ENCODE data around the gene PLXNB2.

GRCh38 chr22:50267591-50268390 lies 39.7 kb downstream of the PLXNB2 start:
- TF ChIP-seq CTCF (IDR thresholded peaks at IDR 0.05; ENCODE audit: low read length): no peak; the same call in 1 of the 2 replicates
- no peak for TF ChIP-seq EZH2 (IDR thresholded peaks at IDR 0.05; ENCODE audit: borderline replicate concordance, low read length)
